ENCODE measurements around the gene KCNJ11. TPM values are rescaled to one million over a fixed set of nuclear protein-coding genes. Genes with fewer than 3 reads are reported as not detected.

KCNJ11 gene
- total and polyA plus RNA-seq, 2 experiments from 2014 or later = 0.31 to 10.5 TPM

DNA sequence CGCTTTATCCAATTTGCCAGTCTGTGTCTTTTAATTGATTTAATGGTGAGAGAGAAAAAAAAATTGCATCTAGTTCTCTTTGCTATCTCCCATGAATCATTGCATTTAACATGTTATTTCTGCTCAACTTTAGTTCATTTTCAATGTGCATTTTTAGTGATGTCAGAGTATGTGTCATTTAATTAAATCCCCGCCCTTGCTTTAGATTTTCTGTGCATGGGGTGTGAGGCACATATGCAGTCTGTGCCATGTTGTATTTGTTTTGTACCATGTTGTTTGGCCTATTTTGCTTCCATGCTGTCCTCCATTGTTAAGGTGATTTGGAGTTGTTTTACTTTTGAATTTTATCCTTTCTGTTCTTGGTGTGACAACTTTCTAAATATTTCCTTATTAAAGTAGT lies 45.2 kb downstream of the KCNJ11 start:
- no peak overlapping the region for H3K4me2 ChIP-seq
- WGBS (ENCODE audit: low lambda C conversion rate, missing lambda C conversion rate) = 97% methylated on average over 2 of the region's 2 CpGs
- H3K36me3 ChIP-seq (replicated peaks; ENCODE audit: insufficient read depth, low read depth) = no peaks in the 10 kb centered on the region
- H3K27ac ChIP-seq = no peak overlapping the region
- no peaks in the 10 kb centered on the region for H4K20me1 ChIP-seq (ENCODE audit: insufficient read depth, poor library complexity, severe bottlenecking)
- no peaks in the 10 kb centered on the region for H3K9me2 ChIP-seq (replicated peaks; ENCODE audit: insufficient read depth)
- no peak overlapping the region for H3K4me3 ChIP-seq
- H2AFZ ChIP-seq = no peak overlapping the region
- no peaks in the 10 kb centered on the region for H3K4me1 ChIP-seq (ENCODE audit: insufficient read depth)
- no peaks in the 10 kb centered on the region for H3K79me2 ChIP-seq
- no peaks in the 10 kb centered on the region for H3K9me3 ChIP-seq (ENCODE audit: low read depth)
- no peak for TF ChIP-seq EZH2phosphoT487 (IDR thresholded peaks at IDR 0.05; ENCODE audit: low read depth, severe bottlenecking, unreplicated experiment)
- TF ChIP-seq, protein P1, sequence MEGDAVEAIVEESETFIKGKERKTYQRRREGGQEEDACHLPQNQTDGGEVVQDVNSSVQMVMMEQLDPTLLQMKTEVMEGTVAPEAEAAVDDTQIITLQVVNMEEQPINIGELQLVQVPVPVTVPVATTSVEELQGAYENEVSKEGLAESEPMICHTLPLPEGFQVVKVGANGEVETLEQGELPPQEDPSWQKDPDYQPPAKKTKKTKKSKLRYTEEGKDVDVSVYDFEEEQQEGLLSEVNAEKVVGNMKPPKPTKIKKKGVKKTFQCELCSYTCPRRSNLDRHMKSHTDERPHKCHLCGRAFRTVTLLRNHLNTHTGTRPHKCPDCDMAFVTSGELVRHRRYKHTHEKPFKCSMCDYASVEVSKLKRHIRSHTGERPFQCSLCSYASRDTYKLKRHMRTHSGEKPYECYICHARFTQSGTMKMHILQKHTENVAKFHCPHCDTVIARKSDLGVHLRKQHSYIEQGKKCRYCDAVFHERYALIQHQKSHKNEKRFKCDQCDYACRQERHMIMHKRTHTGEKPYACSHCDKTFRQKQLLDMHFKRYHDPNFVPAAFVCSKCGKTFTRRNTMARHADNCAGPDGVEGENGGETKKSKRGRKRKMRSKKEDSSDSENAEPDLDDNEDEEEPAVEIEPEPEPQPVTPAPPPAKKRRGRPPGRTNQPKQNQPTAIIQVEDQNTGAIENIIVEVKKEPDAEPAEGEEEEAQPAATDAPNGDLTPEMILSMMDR (IDR thresholded peaks at IDR 0.05; ENCODE audit: poor library complexity) = no peak
- TF ChIP-seq EZH2 (IDR thresholded peaks at IDR 0.05; ENCODE audit: borderline replicate concordance) = no peak
- H3K27me3 ChIP-seq = no peaks in the 10 kb centered on the region
- DNase-seq (ENCODE audit: low spot score) = no peak

Other genes with a start within 250 kb of the KCNJ11 start
- 96.1 and 98.6 TPM in 2 replicates for gene PIK3C2A, start 180.7 kb downstream of the KCNJ11 start, total RNA-seq
- 19.4 and 20.1 TPM in 2 replicates for gene PIK3C2A, start 180.7 kb downstream of the KCNJ11 start, polyA plus RNA-seq
- 73.2 and 93.4 TPM in 2 replicates for gene NUCB2, start 111.9 kb downstream of the KCNJ11 start, total RNA-seq
- 196 and 202 TPM in 2 replicates for gene NUCB2, start 111.9 kb downstream of the KCNJ11 start, polyA plus RNA-seq
- gene NCR3LG1, start 36.9 kb downstream of the KCNJ11 start, total RNA-seq = 13.8 and 15.2 TPM in 2 replicates
- 3.1 and 3.7 TPM in 2 replicates for gene NCR3LG1, start 36.9 kb downstream of the KCNJ11 start, polyA plus RNA-seq
- 0.88 and 2.2 TPM in 2 replicates for gene ABCC8, start 88.2 kb upstream of the KCNJ11 start, total RNA-seq
- 0.89 TPM in 1 of 2 replicates, not detected in the other for gene ABCC8, start 88.2 kb upstream of the KCNJ11 start, polyA plus RNA-seq
- 58.8 and 60.6 TPM in 2 replicates for gene USH1C, start 155.8 kb upstream of the KCNJ11 start, total RNA-seq
- 54.0 and 54.3 TPM in 2 replicates for gene USH1C, start 155.8 kb upstream of the KCNJ11 start, polyA plus RNA-seq
- gene OTOG, start 158.6 kb upstream of the KCNJ11 start, total RNA-seq = 0.16 and 0.27 TPM in 2 replicates
- 0.06 and 2.0 TPM in 2 replicates for gene OTOG, start 158.6 kb upstream of the KCNJ11 start, polyA plus RNA-seq